GM21381 (cell line): Measurements from ENCODE around the gene CCDC77.

Experiments
- ATAC-seq: cut with Tn5 transposase; IDR thresholded peaks from one replicate; pipeline ENCODE4 v1.9.1; 2021; ENCODE audit warnings: mild to moderate bottlenecking, moderate library complexity; ENCODE audit not compliant: unreplicated experiment

CCDC77 gene

GRCh38 chr12:480831-481816 lies 79.7 kb downstream of the CCDC77 start:
- no peak for ATAC-seq

GRCh38 chr12:482061-482460 lies 80.6 kb downstream of the CCDC77 start:
- ATAC-seq, result no peak

- ATAC-seq, result no peak
Observed at GRCh38 chr12:484096-484495, 82.7 kb downstream of the CCDC77 start.

GRCh38 chr12:490260-490659 lies 88.8 kb downstream of the CCDC77 start:
- no peak for ATAC-seq
